Activated T-helper 17 cell treated with anti-CD3 and anti-CD28 coated beads, Interleukin-2, amount 50 U/mL, for 72 hours (primary cell): Measurements from ENCODE around the gene MACROD1. TPM values are rescaled to one million over a fixed set of nuclear protein-coding genes. Genes with fewer than 3 reads are reported as not detected.

ENCODE experiments used
- ATAC-seq: fragments of 150-1000 bp; cut with Tn5 transposase; replicated peaks from 2 replicates; pipeline ENCODE4 v1.10.0; 2021; ENCODE audit warnings: mild to moderate bottlenecking, moderate library complexity
- H3K27ac Mint-ChIP-seq: one replicate; pipeline ENCODE4 v1.8.0; 2022; ENCODE audit warnings: mixed read lengths
- H3K27me3 Mint-ChIP-seq: one replicate; pipeline ENCODE4 v1.8.0; 2022; ENCODE audit warnings: mixed read lengths
- H3K36me3 Mint-ChIP-seq: one replicate; pipeline ENCODE4 v1.8.0; 2022; ENCODE audit warnings: low read depth, mild to moderate bottlenecking, mixed read lengths
- H3K4me1 Mint-ChIP-seq: one replicate; pipeline ENCODE4 v1.8.0; 2022; ENCODE audit warnings: mixed read lengths
- H3K4me3 Mint-ChIP-seq: one replicate; pipeline ENCODE4 v1.8.0; 2022; ENCODE audit warnings: mild to moderate bottlenecking, mixed read lengths
- H3K9me3 Mint-ChIP-seq: one replicate; pipeline ENCODE4 v1.8.0; 2022; ENCODE audit warnings: mixed read lengths
- total RNA-seq, 2 donors: library from RNA; stranded (reverse); gene quantifications; one replicate each; pipeline ENCODE4 v1.2.3, GENCODE V29; 2022

MACROD1 gene
- total RNA-seq, 2 donors from 2014 or later, result 5.4 to 9.6 TPM

- Mint-ChIP-seq H3K36me3 (no peaks in the 10 kb centered on the region), H3K9me3 (no peaks in the 10 kb centered on the region), H3K27me3 (peaks cover 3% of the 10 kb centered on the region), H3K27ac (no peak overlapping the region), H3K4me3 (no peak overlapping the region), H3K4me1 (no peaks in the 10 kb centered on the region)
- ATAC-seq, result no peak
Measured at GRCh38 chr11:64068705-64069400, 97.1 kb downstream of the MACROD1 start.

- no peak overlapping the region for H3K4me3 Mint-ChIP-seq
- H3K9me3 Mint-ChIP-seq, result no peaks in the 10 kb centered on the region
- ATAC-seq, result no peak
- no peaks in the 10 kb centered on the region for H3K4me1 Mint-ChIP-seq
- no peaks in the 10 kb centered on the region for H3K36me3 Mint-ChIP-seq
- peaks cover 7% of the 10 kb centered on the region for H3K27me3 Mint-ChIP-seq
- no peak overlapping the region for H3K27ac Mint-ChIP-seq
Measured at GRCh38 chr11:64067230-64067993, 98.5 kb downstream of the MACROD1 start.

- Mint-ChIP-seq H3K36me3 (no peaks in the 10 kb centered on the region), H3K27me3 (peaks cover 14% of the 10 kb centered on the region), H3K4me3 (no peak overlapping the region), H3K9me3 (no peaks in the 10 kb centered on the region), H3K27ac (no peak overlapping the region), H3K4me1 (peaks cover 5% of the 10 kb centered on the region)
- ATAC-seq, result no peak
Measured at GRCh38 chr11:64065712-64066111, 100.2 kb downstream of the MACROD1 start.

GRCh38 chr11:64065141-64065465, 100.8 kb downstream of the MACROD1 start:
- Mint-ChIP-seq H3K27me3 (peaks cover 14% of the 10 kb centered on the region), H3K36me3 (no peaks in the 10 kb centered on the region), H3K9me3 (no peaks in the 10 kb centered on the region), H3K4me3 (no peak overlapping the region), H3K27ac (no peak overlapping the region), H3K4me1 (peaks cover 5% of the 10 kb centered on the region)
- no peak for ATAC-seq

GRCh38 chr11:64064374-64065140, 101.4 kb downstream of the MACROD1 start:
- no peak overlapping the region for H3K27ac Mint-ChIP-seq
- H3K27me3 Mint-ChIP-seq, result peaks cover 14% of the 10 kb centered on the region
- no peak for ATAC-seq
- H3K4me1 Mint-ChIP-seq, result peaks cover 5% of the 10 kb centered on the region
- H3K4me3 Mint-ChIP-seq, result no peak overlapping the region
- H3K9me3 Mint-ChIP-seq, result no peaks in the 10 kb centered on the region
- no peaks in the 10 kb centered on the region for H3K36me3 Mint-ChIP-seq

GRCh38 chr11:64063777-64064176, 102.1 kb downstream of the MACROD1 start:
- Mint-ChIP-seq H3K4me1 (peaks cover 5% of the 10 kb centered on the region), H3K27me3 (peaks cover 14% of the 10 kb centered on the region), H3K9me3 (no peaks in the 10 kb centered on the region), H3K27ac (no peak overlapping the region), H3K36me3 (no peaks in the 10 kb centered on the region), H3K4me3 (no peak overlapping the region)
- ATAC-seq, result no peak

- Mint-ChIP-seq H3K4me3 (peak overlapping the region; percentile 72), H3K27ac (no peak overlapping the region), H3K4me1 (peaks cover 5% of the 10 kb centered on the region), H3K27me3 (peaks cover 14% of the 10 kb centered on the region), H3K9me3 (no peaks in the 10 kb centered on the region), H3K36me3 (no peaks in the 10 kb centered on the region)
- no peak for ATAC-seq
Measured at GRCh38 chr11:64062185-64063039, 103.5 kb downstream of the MACROD1 start.

GRCh38 chr11:64060861-64061444, 105.0 kb downstream of the MACROD1 start:
- H3K27ac Mint-ChIP-seq, result no peak overlapping the region
- H3K27me3 Mint-ChIP-seq, result peaks cover 14% of the 10 kb centered on the region
- H3K4me3 Mint-ChIP-seq, result peak overlapping the region; percentile 72
- H3K9me3 Mint-ChIP-seq, result no peaks in the 10 kb centered on the region
- H3K36me3 Mint-ChIP-seq, result no peaks in the 10 kb centered on the region
- peak; percentile 79 for ATAC-seq
- peaks cover 5% of the 10 kb centered on the region for H3K4me1 Mint-ChIP-seq

GRCh38 chr11:64060263-64060860, 105.6 kb downstream of the MACROD1 start:
- H3K4me3 Mint-ChIP-seq, result peak overlapping the region; percentile 72

GRCh38 chr11:64059339-64060140, 106.4 kb downstream of the MACROD1 start:
- no peaks in the 10 kb centered on the region for H3K36me3 Mint-ChIP-seq
- H3K4me1 Mint-ChIP-seq, result peaks cover 5% of the 10 kb centered on the region
- H3K27me3 Mint-ChIP-seq, result peaks cover 11% of the 10 kb centered on the region
- ATAC-seq, result no peak
- H3K9me3 Mint-ChIP-seq, result no peaks in the 10 kb centered on the region
- H3K27ac Mint-ChIP-seq, result no peak overlapping the region
- no peak overlapping the region for H3K4me3 Mint-ChIP-seq

More at GRCh38 chr11:64060263-64060860, 105.6 kb downstream of the MACROD1 start:
- peaks cover 14% of the 10 kb centered on the region for H3K27me3 Mint-ChIP-seq
- no peak overlapping the region for H3K27ac Mint-ChIP-seq
- H3K4me1 Mint-ChIP-seq, result peaks cover 5% of the 10 kb centered on the region
- no peak for ATAC-seq
- H3K36me3 Mint-ChIP-seq, result no peaks in the 10 kb centered on the region
- no peaks in the 10 kb centered on the region for H3K9me3 Mint-ChIP-seq

GRCh38 chr11:64058494-64058893, 107.4 kb downstream of the MACROD1 start:
- Mint-ChIP-seq H3K36me3 (no peaks in the 10 kb centered on the region), H3K27ac (no peak overlapping the region), H3K4me1 (peaks cover 5% of the 10 kb centered on the region), H3K4me3 (no peak overlapping the region), H3K27me3 (peaks cover 11% of the 10 kb centered on the region), H3K9me3 (no peaks in the 10 kb centered on the region)
- ATAC-seq, result no peak

- peaks cover 9% of the 10 kb centered on the region for H3K27me3 Mint-ChIP-seq
- H3K9me3 Mint-ChIP-seq, result no peaks in the 10 kb centered on the region
- no peak for ATAC-seq
- H3K4me3 Mint-ChIP-seq, result no peak overlapping the region
- H3K36me3 Mint-ChIP-seq, result no peaks in the 10 kb centered on the region
- H3K4me1 Mint-ChIP-seq, result peaks cover 5% of the 10 kb centered on the region
- H3K27ac Mint-ChIP-seq, result no peak overlapping the region
Measured at GRCh38 chr11:64057890-64058289, 108.0 kb downstream of the MACROD1 start.

- Mint-ChIP-seq H3K36me3 (no peaks in the 10 kb centered on the region), H3K9me3 (no peaks in the 10 kb centered on the region), H3K27ac (no peak overlapping the region), H3K4me3 (no peak overlapping the region), H3K27me3 (peaks cover 4% of the 10 kb centered on the region), H3K4me1 (peaks cover 5% of the 10 kb centered on the region)
- no peak for ATAC-seq
Measured at GRCh38 chr11:64056861-64057260, 109.1 kb downstream of the MACROD1 start.
